Stimulated activated CD4-positive, alpha-beta T cell treated with anti-CD3 and anti-CD28 coated beads, Interleukin-15, amount 100 ng/mL, for 24 hours (primary cell): ENCODE data around the gene CDC14A.

Source experiments
- DNase-seq: peaks from one replicate; pipeline ENCODE4 v3.0.0-alpha.2; 2020

Gene CDC14A

GRCh38 chr1:100456880-100457279 is 104.6 kb downstream of the CDC14A start:
- DNase-seq = no peak

- DNase-seq = no peak
These were observed 105.4 kb downstream of the CDC14A start for GRCh38 chr1:100457683-100458082.

- DNase-seq = no peak
These were observed 106.5 kb downstream of the CDC14A start for GRCh38 chr1:100458661-100459357.

GRCh38 chr1:100459358-100460114 is 107.2 kb downstream of the CDC14A start:
- peak; percentile 76 for DNase-seq

GRCh38 chr1:100461222-100461621 is 108.9 kb downstream of the CDC14A start:
- no peak for DNase-seq

- no peak for DNase-seq
These were observed 110.2 kb downstream of the CDC14A start for GRCh38 chr1:100462326-100463025.

- DNase-seq = peak; percentile 73
These were observed 111.6 kb downstream of the CDC14A start for GRCh38 chr1:100463791-100464424.

- DNase-seq = no peak
These were observed 117.3 kb downstream of the CDC14A start for GRCh38 chr1:100469578-100469977.

GRCh38 chr1:100474834-100475233 is 122.5 kb downstream of the CDC14A start:
- DNase-seq = no peak

GRCh38 chr1:100476735-100477290 is 124.5 kb downstream of the CDC14A start:
- DNase-seq = no peak

GRCh38 chr1:100478816-100479215 is 126.5 kb downstream of the CDC14A start:
- DNase-seq = no peak

- no peak for DNase-seq
These were observed 127.5 kb downstream of the CDC14A start for GRCh38 chr1:100479620-100480338.

- DNase-seq = no peak
These were observed 129.0 kb downstream of the CDC14A start for GRCh38 chr1:100481303-100481702.

GRCh38 chr1:100482167-100482566 is 129.9 kb downstream of the CDC14A start:
- DNase-seq = no peak

- no peak for DNase-seq
These were observed 130.4 kb downstream of the CDC14A start for GRCh38 chr1:100482748-100483147.

GRCh38 chr1:100483230-100483629 is 130.9 kb downstream of the CDC14A start:
- DNase-seq = no peak

GRCh38 chr1:100485855-100486258 is 133.6 kb downstream of the CDC14A start:
- no peak for DNase-seq

- no peak for DNase-seq
These were observed 142.2 kb downstream of the CDC14A start for GRCh38 chr1:100494393-100495084.

- DNase-seq = no peak
These were observed 144.6 kb downstream of the CDC14A start for GRCh38 chr1:100496896-100497295.

- no peak for DNase-seq
These were observed 145.5 kb downstream of the CDC14A start for GRCh38 chr1:100497796-100498195.

- no peak for DNase-seq
These were observed 147.0 kb downstream of the CDC14A start for GRCh38 chr1:100499194-100499811.
